ENCODE measurements around the gene C4orf50.

Gene C4orf50

GRCh38 chr4:6059375-6059805 lies 41.2 kb upstream of the C4orf50 start:
- H3K27me3 ChIP-seq (ENCODE audit: low read length) = no peaks in the 10 kb centered on the region
- TF ChIP-seq EZH2phosphoT487 (conservative IDR thresholded peaks at IDR 0.05; ENCODE audit: low read length) (no peak), CTCF (IDR thresholded peaks at IDR 0.05; ENCODE audit: insufficient read depth, low read length, poor library complexity, severe bottlenecking) (no peak)
- H3K27ac ChIP-seq (ENCODE audit: low read depth, low read length) = no peak overlapping the region
- no peak overlapping the region for H3K9ac ChIP-seq (ENCODE audit: low read length)
- no peaks in the 10 kb centered on the region for H3F3A ChIP-seq (ENCODE audit: insufficient read depth)
- H3K79me2 ChIP-seq (ENCODE audit: insufficient read depth, low read length) = no peaks in the 10 kb centered on the region
- no peaks in the 10 kb centered on the region for H3K36me3 ChIP-seq (ENCODE audit: low read length)
- peaks cover 24% of the 10 kb centered on the region; the same call in 1 of the 2 replicates for H3K9me3 ChIP-seq (ENCODE audit: insufficient read depth, low read length)
- no peak overlapping the region for H3K4me3 ChIP-seq (ENCODE audit: insufficient read depth, low read length, poor library complexity, severe bottlenecking)
- no peaks in the 10 kb centered on the region for H3K9me2 ChIP-seq (replicated peaks; ENCODE audit: insufficient read depth, low read length)
- no peak overlapping the region for H3K4me2 ChIP-seq (ENCODE audit: low read depth, low read length, poor library complexity, severe bottlenecking)
- H2AFZ ChIP-seq (ENCODE audit: low read depth, low read length, severe bottlenecking) = no peak overlapping the region
- H4K20me1 ChIP-seq (ENCODE audit: low read depth, low read length) = no peaks in the 10 kb centered on the region

GRCh38 chr4:6058531-6059374 lies 40.5 kb upstream of the C4orf50 start:
- H3F3A ChIP-seq (ENCODE audit: insufficient read depth) = no peaks in the 10 kb centered on the region
- peaks cover 24% of the 10 kb centered on the region; the same call in 1 of the 2 replicates for H3K9me3 ChIP-seq (ENCODE audit: insufficient read depth, low read length)
- H3K4me2 ChIP-seq (ENCODE audit: low read depth, low read length, poor library complexity, severe bottlenecking) = no peak overlapping the region
- H3K4me3 ChIP-seq (ENCODE audit: insufficient read depth, low read length, poor library complexity, severe bottlenecking) = no peak overlapping the region
- no peaks in the 10 kb centered on the region for H3K79me2 ChIP-seq (ENCODE audit: insufficient read depth, low read length)
- H2AFZ ChIP-seq (ENCODE audit: low read depth, low read length, severe bottlenecking) = no peak overlapping the region
- H3K27me3 ChIP-seq (ENCODE audit: low read length) = no peaks in the 10 kb centered on the region
- no peaks in the 10 kb centered on the region for H3K9me2 ChIP-seq (replicated peaks; ENCODE audit: insufficient read depth, low read length)
- H3K9ac ChIP-seq (ENCODE audit: low read length) = no peak overlapping the region
- no peaks in the 10 kb centered on the region for H4K20me1 ChIP-seq (ENCODE audit: low read depth, low read length)
- no peaks in the 10 kb centered on the region for H3K36me3 ChIP-seq (ENCODE audit: low read length)
- no peak for TF ChIP-seq CTCF (IDR thresholded peaks at IDR 0.05; ENCODE audit: insufficient read depth, low read length, poor library complexity, severe bottlenecking)
- no peak for TF ChIP-seq EZH2phosphoT487 (conservative IDR thresholded peaks at IDR 0.05; ENCODE audit: low read length)
- H3K27ac ChIP-seq (ENCODE audit: low read depth, low read length) = no peak overlapping the region

- Histone ChIP-seq H3K36me3 (ENCODE audit: low read length) (no peaks in the 10 kb centered on the region), H3K9ac (ENCODE audit: low read length) (no peak overlapping the region), H3K4me2 (ENCODE audit: low read depth, low read length, poor library complexity, severe bottlenecking) (no peak overlapping the region), H4K20me1 (ENCODE audit: low read depth, low read length) (no peaks in the 10 kb centered on the region), H2AFZ (ENCODE audit: low read depth, low read length, severe bottlenecking) (no peak overlapping the region), H3K9me3 (ENCODE audit: insufficient read depth, low read length) (peaks cover 24% of the 10 kb centered on the region; the same call in 1 of the 2 replicates), H3K79me2 (ENCODE audit: insufficient read depth, low read length) (no peaks in the 10 kb centered on the region), H3K27ac (ENCODE audit: low read depth, low read length) (no peak overlapping the region), H3K27me3 (ENCODE audit: low read length) (no peaks in the 10 kb centered on the region), H3F3A (ENCODE audit: insufficient read depth) (no peaks in the 10 kb centered on the region), H3K4me3 (ENCODE audit: insufficient read depth, low read length, poor library complexity, severe bottlenecking) (no peak overlapping the region), H3K9me2 (replicated peaks; ENCODE audit: insufficient read depth, low read length) (no peaks in the 10 kb centered on the region)
- no peak for TF ChIP-seq CTCF (IDR thresholded peaks at IDR 0.05; ENCODE audit: insufficient read depth, low read length, poor library complexity, severe bottlenecking)
- TF ChIP-seq EZH2phosphoT487 (conservative IDR thresholded peaks at IDR 0.05; ENCODE audit: low read length) = no peak
Observed at GRCh38 chr4:6056976-6057766, 38.9 kb upstream of the C4orf50 start.

Measured in SU-DHL-6 (cell line).